Left ventricle myocardium inferior (tissue), 1 donor: ENCODE measurements around the gene TC2N. TPM values are rescaled to one million over a fixed set of nuclear protein-coding genes. Genes with fewer than 3 reads are reported as not detected.
"Not testable (repeated sequence)": the region's sequence is repeated elsewhere in the genome, so short reads cannot be mapped to it uniquely, and the experiment has no call there.

Experiments
- DNase-seq: peaks from one replicate; pipeline ENCODE4 v3.0.0-alpha.2; 2020
- H3K27ac ChIP-seq: fragments of 200-600 bp; replicated peaks from 2 replicates; pipeline ENCODE4 v1.8.0; 2021
- H3K27me3 ChIP-seq: fragments of 200-600 bp; 2 replicates; pipeline ENCODE4 v1.8.0; 2021; ENCODE audit warnings: low read depth
- H3K36me3 ChIP-seq: fragments of 200-600 bp; 2 replicates; pipeline ENCODE4 v1.8.0; 2021
- H3K4me1 ChIP-seq: fragments of 200-600 bp; 2 replicates; pipeline ENCODE4 v1.8.0; 2021
- H3K4me3 ChIP-seq: fragments of 200-600 bp; 2 replicates; pipeline ENCODE4 v1.8.0; 2021; ENCODE audit warnings: mild to moderate bottlenecking, moderate library complexity
- H3K9me3 ChIP-seq: fragments of 200-600 bp; replicated peaks from 2 replicates; pipeline ENCODE4 v1.8.0; 2021
- CTCF ChIP-seq: fragments of 200-600 bp; IDR thresholded peaks from 2 replicates; pipeline ENCODE4 v1.8.0; 2021; ENCODE audit warnings: antibody characterized with exemption, mild to moderate bottlenecking, borderline replicate concordance
- intact Hi-C: fragments of 100-400 bp; cut with micrococcal nuclease; formaldehyde crosslinking; loops from one replicate; pipeline ENCODE4 v1.11.0; 2022
- total RNA-seq: library from RNA; stranded (reverse); fragmentation: NEBNext Ultra II Directional; extraction: Animal tissue kit (Norgen Biotek cat#: 25700); gene quantifications from one replicate; pipeline ENCODE4 v1.2.1, GENCODE V29; 2021
- donor health status: DM: no; HTN: yes; CAD: no; lungs with severe emphysema.

The TC2N gene
- total RNA-seq, 1 donor from 2014 or later = 4.1 TPM

GRCh38 chr14:91748049-91748448 is 119.3 kb downstream of the TC2N start:
- no peak for DNase-seq
- TF ChIP-seq CTCF = no peak
- intact Hi-C loops = no loop called here
- H3K9me3 ChIP-seq = no peaks in the 10 kb centered on the region
- no peak overlapping the region for H3K4me3 ChIP-seq
- peaks cover 7% of the 10 kb centered on the region for H3K27me3 ChIP-seq
- H3K36me3 ChIP-seq = no peaks in the 10 kb centered on the region
- no peak overlapping the region for H3K27ac ChIP-seq
- H3K4me1 ChIP-seq = peaks cover 8% of the 10 kb centered on the region

GRCh38 chr14:91745344-91745743 is 122.0 kb downstream of the TC2N start:
- Histone ChIP-seq H3K36me3 (no peaks in the 10 kb centered on the region), H3K4me3 (no peak overlapping the region), H3K27me3 (no peaks in the 10 kb centered on the region), H3K4me1 (no peaks in the 10 kb centered on the region), H3K9me3 (no peaks in the 10 kb centered on the region), H3K27ac (no peak overlapping the region)
- DNase-seq = no peak
- no peak for TF ChIP-seq CTCF
- intact Hi-C loops = no loop called here

GRCh38 chr14:91744068-91744480 is 123.3 kb downstream of the TC2N start:
- DNase-seq = no peak
- no peaks in the 10 kb centered on the region for H3K27me3 ChIP-seq
- no peaks in the 10 kb centered on the region for H3K36me3 ChIP-seq
- no peak for TF ChIP-seq CTCF
- H3K27ac ChIP-seq = no peak overlapping the region
- H3K4me1 ChIP-seq = no peaks in the 10 kb centered on the region
- no peak overlapping the region for H3K4me3 ChIP-seq
- H3K9me3 ChIP-seq = peaks cover 3% of the 10 kb centered on the region
- intact Hi-C loops = no loop called here

- Histone ChIP-seq H3K27me3 (no peaks in the 10 kb centered on the region), H3K36me3 (no peaks in the 10 kb centered on the region), H3K9me3 (peaks cover 3% of the 10 kb centered on the region), H3K27ac (no peak overlapping the region), H3K4me1 (no peaks in the 10 kb centered on the region), H3K4me3 (no peak overlapping the region)
- intact Hi-C loops = no loop called here
- no peak for TF ChIP-seq CTCF
- no peak for DNase-seq
Observed at GRCh38 chr14:91743305-91743653, 124.1 kb downstream of the TC2N start.

- TF ChIP-seq CTCF = no peak
- no peak for DNase-seq
Observed at GRCh38 chr14:91742621-91743304, 124.6 kb downstream of the TC2N start.

GRCh38 chr14:91739867-91740266 is 127.5 kb downstream of the TC2N start:
- H3K4me3 ChIP-seq, H3K36me3 ChIP-seq, H3K27me3 ChIP-seq, DNase-seq, H3K27ac ChIP-seq, H3K9me3 ChIP-seq, intact Hi-C loops, H3K4me1 ChIP-seq: not testable (repeated sequence)

More at GRCh38 chr14:91742621-91743304, 124.6 kb downstream of the TC2N start:
- H3K9me3 ChIP-seq = peaks cover 3% of the 10 kb centered on the region
- intact Hi-C loops = no loop called here
- no peaks in the 10 kb centered on the region for H3K4me1 ChIP-seq
- H3K27ac ChIP-seq = no peak overlapping the region
- H3K36me3 ChIP-seq = no peaks in the 10 kb centered on the region
- no peak overlapping the region for H3K4me3 ChIP-seq
- no peaks in the 10 kb centered on the region for H3K27me3 ChIP-seq
